Left colon (tissue), 2 donors: ENCODE data around the gene GJE1. TPM values are rescaled to one million over a fixed set of nuclear protein-coding genes. Genes with fewer than 3 reads are reported as not detected.
"Not testable (repeated sequence)": the region's sequence is repeated elsewhere in the genome, so short reads cannot be mapped to it uniquely, and the experiment has no call there.

Experiments used
- ATAC-seq: fragments of 200-7000 bp; cut with Tn5 transposase; one replicate; pipeline ENCODE4 v1.9.1; 2020; ENCODE audit warnings: mild to moderate bottlenecking, moderate library complexity
- DNase-seq, 2 donors: peaks; one replicate each; pipeline ENCODE4 v3.0.0-alpha.2; 2020
- intact Hi-C, 2 donors: fragments of 100-400 bp; cut with DNase I in 1 of 2; cut with micrococcal nuclease in 1 of 2; formaldehyde crosslinking; loops; one replicate each; pipeline versions ENCODE4 v1.11.2 to v1.14.0; 2022; cut with DNase I, micrococcal nuclease
- total RNA-seq, 2 donors: library from RNA; stranded (reverse); fragmentation: NEBNext Ultra II Directional; extraction: Animal tissue kit (Norgen Biotek cat#: 25700); gene quantifications; one replicate each; pipeline ENCODE4 v1.2.1, GENCODE V29; 2021
- donor health status: DM: no; HTN: no; CAD: no.
- donor health status: DM: yes; HTN: yes; CAD: no.

Gene GJE1
- total RNA-seq, 2 donors from 2014 or later, result not detected

GRCh38 chr6:142155895-142156757 lies 23.4 kb downstream of the GJE1 start:
- no peak for DNase-seq
- ATAC-seq, result peak; percentile 41
- intact Hi-C loops, result loop anchor here in 1 of 2 donors (10.0 kb wide), 1 partner anchor 239 kb away; no protein-coding TSS in a partner anchor

GRCh38 chr6:142156758-142157068 lies 24.0 kb downstream of the GJE1 start:
- not testable (repeated sequence) for DNase-seq, ATAC-seq
- intact Hi-C loops, result loop anchor here in 1 of 2 donors (10.0 kb wide), 1 partner anchor 238 kb away; no protein-coding TSS in a partner anchor

GRCh38 chr6:142162780-142163179 lies 30.1 kb downstream of the GJE1 start:
- DNase-seq (no peak), ATAC-seq (no peak)
- intact Hi-C loops, result no loop called here

- intact Hi-C loops, result no loop called here
- no peak for ATAC-seq
- no peak for DNase-seq
Measured at GRCh38 chr6:142165227-142165626, 32.5 kb downstream of the GJE1 start.

GRCh38 chr6:142167071-142167470 lies 34.3 kb downstream of the GJE1 start:
- intact Hi-C loops, result no loop called here
- DNase-seq, result no peak
- no peak for ATAC-seq

- ATAC-seq, result no peak
- DNase-seq, result no peak
- intact Hi-C loops, result no loop called here
Measured at GRCh38 chr6:142167486-142167885, 34.8 kb downstream of the GJE1 start.

GRCh38 chr6:142171351-142171750 lies 38.6 kb downstream of the GJE1 start:
- DNase-seq (no peak), ATAC-seq (peak; percentile 52)
- intact Hi-C loops, result no loop called here

- no peak for ATAC-seq
- intact Hi-C loops, result no loop called here
- DNase-seq, result no peak
Measured at GRCh38 chr6:142172758-142173157, 40.0 kb downstream of the GJE1 start.

GRCh38 chr6:142173980-142174379 lies 41.3 kb downstream of the GJE1 start:
- DNase-seq (no peak), ATAC-seq (no peak)
- intact Hi-C loops, result no loop called here

GRCh38 chr6:142174703-142175102 lies 42.0 kb downstream of the GJE1 start:
- DNase-seq, result no peak
- ATAC-seq, result no peak
- intact Hi-C loops, result no loop called here

- intact Hi-C loops, result no loop called here
- ATAC-seq, result no peak
Measured at GRCh38 chr6:142178129-142178528, 45.4 kb downstream of the GJE1 start.

GRCh38 chr6:142182004-142182403 lies 49.3 kb downstream of the GJE1 start:
- ATAC-seq (no peak), DNase-seq (no peak)
- intact Hi-C loops, result no loop called here

More at GRCh38 chr6:142178129-142178528, 45.4 kb downstream of the GJE1 start:
- DNase-seq, result no peak

GRCh38 chr6:142183351-142183750 lies 50.6 kb downstream of the GJE1 start:
- ATAC-seq (no peak), DNase-seq (no peak)
- intact Hi-C loops, result no loop called here

GRCh38 chr6:142184307-142184706 lies 51.6 kb downstream of the GJE1 start:
- no peak for DNase-seq
- intact Hi-C loops, result no loop called here
- no peak for ATAC-seq

Other genes starting within 250 kb of the GJE1 start
- not detected for gene NMBR, start 14.2 kb downstream of the GJE1 start, total RNA-seq
- gene VTA1, start 14.3 kb downstream of the GJE1 start, total RNA-seq, result 10 to 100 TPM; 48.9 to 52.0 TPM
- gene ADGRG6, start 169.1 kb downstream of the GJE1 start, total RNA-seq, result 10 to 100 TPM; 15.1 to 22.6 TPM